ENCODE results near the gene HYAL3. TPM values are rescaled to one million over a fixed set of nuclear protein-coding genes. Genes with fewer than 3 reads are reported as not detected.

HYAL3 gene
- total RNA-seq, 1 donor from 2014 or later = 2.5 TPM

DNA sequence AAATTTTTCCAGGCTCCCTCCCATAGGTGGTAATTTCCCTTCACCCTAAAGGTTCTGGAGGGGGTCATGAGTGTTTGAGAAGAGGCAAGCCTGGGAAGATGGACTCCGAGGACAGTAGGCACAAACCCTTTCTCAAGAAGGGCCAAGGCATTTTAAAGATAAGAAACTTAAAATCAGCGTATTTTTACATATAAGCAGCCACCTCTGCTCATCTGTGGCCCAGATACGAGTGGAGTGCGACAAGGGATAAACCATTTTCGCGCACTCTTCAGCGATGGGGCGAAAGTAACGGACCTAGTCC, 40.9 kb upstream of the HYAL3 start:
- ChIA-PET CTCF (interaction anchor here (0.9 to 1.8 kb wide), 2 partner anchors 10 to 19 kb away, joined by 3 to 6 read pairs; partner anchors contain the start of genes CYB561D2 and NPRL2), POLR2A (interaction anchor here (0.6 to 6.5 kb wide), 13 partner anchors 8 to 1886 kb away, joined by 3 to 195 read pairs (median 6); partner anchors contain the start of genes CYB561D2, GNAI2, HEMK1 and HYAL2)
- H3K9me3 Mint-ChIP-seq = no peaks in the 10 kb centered on the region
- no peaks in the 10 kb centered on the region for H3K27me3 Mint-ChIP-seq
- TF ChIP-seq, protein P1, sequence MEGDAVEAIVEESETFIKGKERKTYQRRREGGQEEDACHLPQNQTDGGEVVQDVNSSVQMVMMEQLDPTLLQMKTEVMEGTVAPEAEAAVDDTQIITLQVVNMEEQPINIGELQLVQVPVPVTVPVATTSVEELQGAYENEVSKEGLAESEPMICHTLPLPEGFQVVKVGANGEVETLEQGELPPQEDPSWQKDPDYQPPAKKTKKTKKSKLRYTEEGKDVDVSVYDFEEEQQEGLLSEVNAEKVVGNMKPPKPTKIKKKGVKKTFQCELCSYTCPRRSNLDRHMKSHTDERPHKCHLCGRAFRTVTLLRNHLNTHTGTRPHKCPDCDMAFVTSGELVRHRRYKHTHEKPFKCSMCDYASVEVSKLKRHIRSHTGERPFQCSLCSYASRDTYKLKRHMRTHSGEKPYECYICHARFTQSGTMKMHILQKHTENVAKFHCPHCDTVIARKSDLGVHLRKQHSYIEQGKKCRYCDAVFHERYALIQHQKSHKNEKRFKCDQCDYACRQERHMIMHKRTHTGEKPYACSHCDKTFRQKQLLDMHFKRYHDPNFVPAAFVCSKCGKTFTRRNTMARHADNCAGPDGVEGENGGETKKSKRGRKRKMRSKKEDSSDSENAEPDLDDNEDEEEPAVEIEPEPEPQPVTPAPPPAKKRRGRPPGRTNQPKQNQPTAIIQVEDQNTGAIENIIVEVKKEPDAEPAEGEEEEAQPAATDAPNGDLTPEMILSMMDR (IDR thresholded peaks at IDR 0.05) = no peak
- H3K4me3 Mint-ChIP-seq = peak overlapping the region; percentile 95
- ATAC-seq (ENCODE audit: low read depth) (no peak), DNase-seq (no peak)
- peaks cover 10% of the 10 kb centered on the region for H3K36me3 Mint-ChIP-seq (ENCODE audit: low read depth)
- H3K4me1 Mint-ChIP-seq = peaks cover 55% of the 10 kb centered on the region
- intact Hi-C loops (cut with micrococcal nuclease) = loop anchor here (1.0 kb wide), 1 partner anchor 10 kb away; the partner anchor contains the start of genes CYB561D2 and NPRL2
- H3K27ac Mint-ChIP-seq = peak overlapping the region; percentile 98

- Mint-ChIP-seq H3K36me3 (ENCODE audit: low read depth) (peaks cover 10% of the 10 kb centered on the region), H3K9me3 (no peaks in the 10 kb centered on the region), H3K27ac (peak overlapping the region; percentile 98), H3K4me1 (peaks cover 57% of the 10 kb centered on the region), H3K27me3 (no peaks in the 10 kb centered on the region), H3K4me3 (peak overlapping the region; percentile 95)
- TF ChIP-seq, protein P1 (IDR thresholded peaks at IDR 0.05) = no peak
- ATAC-seq (ENCODE audit: low read depth) (no peak), DNase-seq (no peak)
- intact Hi-C loops (cut with micrococcal nuclease) = loop anchor here (1.0 kb wide), 1 partner anchor 11 kb away; the partner anchor contains the start of genes CYB561D2 and NPRL2
- POLR2A ChIA-PET = interaction anchor here (0.7 to 6.5 kb wide), 9 partner anchors 9 to 1328 kb away, joined by 5 to 195 read pairs (median 9); partner anchors contain the start of genes CYB561D2, HEMK1, HYAL2 and HYAL3
- CTCF ChIA-PET = interaction anchor here (1.8 kb wide), 1 partner anchor 11 kb away, joined by 6 read pairs; the partner anchor contains the start of genes CYB561D2 and NPRL2
Measured at GRCh38 chr3:50339485-50340146, 40.4 kb upstream of the HYAL3 start.

GRCh38 chr3:50338965-50339364, 39.8 kb upstream of the HYAL3 start:
- peaks cover 62% of the 10 kb centered on the region for H3K4me1 Mint-ChIP-seq
- DNase-seq = no peak
- H3K9me3 Mint-ChIP-seq = no peaks in the 10 kb centered on the region
- H3K36me3 Mint-ChIP-seq (ENCODE audit: low read depth) = peaks cover 14% of the 10 kb centered on the region
- TF ChIP-seq, protein P1 (IDR thresholded peaks at IDR 0.05) = no peak
- no peaks in the 10 kb centered on the region for H3K27me3 Mint-ChIP-seq
- ATAC-seq (ENCODE audit: low read depth) = no peak
- CTCF ChIA-PET = interaction anchor here (3.8 kb wide), 1 partner anchor 9 kb away, joined by 16 read pairs; no protein-coding TSS in a partner anchor
- peak overlapping the region; percentile 98 for H3K27ac Mint-ChIP-seq
- POLR2A ChIA-PET = interaction anchor here (0.6 to 6.5 kb wide), 12 partner anchors 9 to 1615 kb away, joined by 3 to 195 read pairs (median 7); partner anchors contain the start of genes CYB561D2, HYAL2, HYAL3 and NAA80
- intact Hi-C loops (cut with micrococcal nuclease) = no loop called here
- H3K4me3 Mint-ChIP-seq = peak overlapping the region; percentile 95

GRCh38 chr3:50337175-50337861, 38.1 kb upstream of the HYAL3 start:
- intact Hi-C loops (cut with micrococcal nuclease) = loop anchor here (1.0 to 2.0 kb wide), 4 partner anchors 9 to 38 kb away; partner anchors contain the start of genes HYAL3, NAA80, TMEM115 and TUSC2
- ATAC-seq (ENCODE audit: low read depth) (peak; percentile 83), DNase-seq (peak; percentile 90)
- no peaks in the 10 kb centered on the region for H3K27me3 Mint-ChIP-seq
- H3K9me3 Mint-ChIP-seq = no peaks in the 10 kb centered on the region
- POLR2A ChIA-PET = interaction anchor here (0.5 to 6.5 kb wide), 35 partner anchors 8 to 1835 kb away, joined by 3 to 195 read pairs (median 5); partner anchors contain the start of genes C3orf18, CISH, CYB561D2 and DCAF1
- TF ChIP-seq, protein P1 (IDR thresholded peaks at IDR 0.05) = no peak
- peaks cover 66% of the 10 kb centered on the region for H3K4me1 Mint-ChIP-seq
- CTCF ChIA-PET = interaction anchor here (0.7 to 3.8 kb wide), 8 partner anchors 9 to 143 kb away, joined by 3 to 16 read pairs (median 6); partner anchors contain the start of genes CYB561D2, HYAL2, HYAL3 and NAA80
- H3K4me3 Mint-ChIP-seq = peak overlapping the region; percentile 95
- peak overlapping the region; percentile 98 for H3K27ac Mint-ChIP-seq
- H3K36me3 Mint-ChIP-seq (ENCODE audit: low read depth) = peaks cover 20% of the 10 kb centered on the region

All from activated B cell treated with CpG ODN at 0.5 μM for 24 hours (primary cell).